SJCRH30 (cell line): Measurements from ENCODE around the gene HOXA1. TPM values are rescaled to one million over a fixed set of nuclear protein-coding genes. Genes with fewer than 3 reads are reported as not detected.

Experiments used
- DNase-seq, 2 experiments: peaks; one replicate each; pipeline ENCODE4 v3.0.0-alpha.2; 2015 to 2020
- H3K27ac ChIP-seq: fragments of 250-450 bp; sonication (Bioruptor Pico); 2 replicates; pipeline ENCODE4 v1.5.1; 2020; ENCODE audit warnings: mild to moderate bottlenecking, moderate library complexity
- H3K27me3 ChIP-seq: fragments of 250-450 bp; sonication (Bioruptor Pico); 2 replicates; pipeline ENCODE4 v1.5.1; 2020; ENCODE audit warnings: mild to moderate bottlenecking, moderate library complexity
- H3K36me3 ChIP-seq: fragments of 250-450 bp; sonication (Bioruptor Pico); 2 replicates; pipeline ENCODE4 v1.5.1; 2020; ENCODE audit warnings: mild to moderate bottlenecking, moderate library complexity
- H3K4me1 ChIP-seq: fragments of 250-450 bp; sonication (Bioruptor Pico); 2 replicates; pipeline ENCODE4 v1.5.1; 2020; ENCODE audit warnings: mild to moderate bottlenecking, moderate library complexity
- H3K4me3 ChIP-seq: fragments of 250-450 bp; sonication (Bioruptor Pico); 2 replicates; pipeline ENCODE4 v1.5.1; 2020; ENCODE audit warnings: mild to moderate bottlenecking, moderate library complexity
- H3K9me3 ChIP-seq: fragments of 250-450 bp; sonication (Bioruptor Pico); replicated peaks from 2 replicates; pipeline ENCODE4 v1.5.1; 2020; ENCODE audit warnings: mild to moderate bottlenecking, moderate library complexity
- total RNA-seq: library from RNA; depleted of rRNA; stranded (reverse); fragments of >200 nt; shearing (Covaris generic); gene quantifications from 2 replicates; pipeline ENCODE4 v1.2.3, GENCODE V29; 2014

HOXA1 gene
- total RNA-seq, 1 experiment from 2014 or later, result 7.3 TPM

GRCh38 chr7:27097686-27098577 lies 2.1 kb upstream of the HOXA1 start:
- no peak overlapping the region for H3K27ac ChIP-seq

GRCh38 chr7:27096768-27097514 lies 1.1 kb upstream of the HOXA1 start:
- Histone ChIP-seq H3K9me3 (no peaks in the 10 kb centered on the region), H3K36me3 (peaks cover 11% of the 10 kb centered on the region), H3K4me1 (no peaks in the 10 kb centered on the region), H3K4me3 (peak overlapping the region; percentile 65), H3K27me3 (no peaks in the 10 kb centered on the region), H3K27ac (peak overlapping the region; percentile 63)
- peak; percentile 48 to 63 for DNase-seq

More at GRCh38 chr7:27097686-27098577, 2.1 kb upstream of the HOXA1 start:
- no peak for DNase-seq
- Histone ChIP-seq H3K4me1 (no peaks in the 10 kb centered on the region), H3K4me3 (peak overlapping the region; percentile 65; the same call in 1 of the 2 replicates), H3K9me3 (no peaks in the 10 kb centered on the region), H3K27me3 (no peaks in the 10 kb centered on the region), H3K36me3 (peaks cover 11% of the 10 kb centered on the region)

- H3K36me3 ChIP-seq, result peaks cover 8% of the 10 kb centered on the region
- no peaks in the 10 kb centered on the region for H3K4me1 ChIP-seq
- no peaks in the 10 kb centered on the region for H3K9me3 ChIP-seq
- DNase-seq, result peak in 1 of 2 experiments; percentile 20
- H3K27ac ChIP-seq, result no peak overlapping the region; the same call in 1 of the 2 replicates
- H3K4me3 ChIP-seq, result peak overlapping the region; percentile 65
- no peaks in the 10 kb centered on the region for H3K27me3 ChIP-seq
These were observed 527 bp downstream of the HOXA1 start for GRCh38 chr7:27095050-27095896.

- H3K9me3 ChIP-seq, result no peaks in the 10 kb centered on the region
- no peak overlapping the region for H3K4me3 ChIP-seq
- DNase-seq, result no peak
- H3K27ac ChIP-seq, result no peak overlapping the region
- peaks cover 3% of the 10 kb centered on the region for H3K36me3 ChIP-seq
- no peaks in the 10 kb centered on the region for H3K27me3 ChIP-seq
- no peaks in the 10 kb centered on the region for H3K4me1 ChIP-seq
These were observed 1.3 kb downstream of the HOXA1 start for GRCh38 chr7:27094304-27095049.

- no peaks in the 10 kb centered on the region for H3K4me1 ChIP-seq
- no peaks in the 10 kb centered on the region for H3K27me3 ChIP-seq
- no peak for DNase-seq
These were observed 2.5 kb downstream of the HOXA1 start for GRCh38 chr7:27093184-27093895.

GRCh38 chr7:27092819-27093110 lies 3.0 kb downstream of the HOXA1 start:
- Histone ChIP-seq H3K36me3 (no peaks in the 10 kb centered on the region), H3K9me3 (no peaks in the 10 kb centered on the region), H3K4me3 (no peak overlapping the region), H3K27me3 (no peaks in the 10 kb centered on the region), H3K27ac (no peak overlapping the region), H3K4me1 (no peaks in the 10 kb centered on the region)
- no peak for DNase-seq

More at GRCh38 chr7:27093184-27093895, 2.5 kb downstream of the HOXA1 start:
- Histone ChIP-seq H3K36me3 (no peaks in the 10 kb centered on the region), H3K27ac (no peak overlapping the region), H3K9me3 (no peaks in the 10 kb centered on the region), H3K4me3 (no peak overlapping the region)

GRCh38 chr7:27091941-27092818 lies 3.6 kb downstream of the HOXA1 start:
- H3K36me3 ChIP-seq, result no peaks in the 10 kb centered on the region
- H3K27me3 ChIP-seq, result no peaks in the 10 kb centered on the region
- H3K9me3 ChIP-seq, result no peaks in the 10 kb centered on the region
- H3K27ac ChIP-seq, result no peak overlapping the region
- no peak overlapping the region for H3K4me3 ChIP-seq
- no peaks in the 10 kb centered on the region for H3K4me1 ChIP-seq
- no peak for DNase-seq

- Histone ChIP-seq H3K27ac (no peak overlapping the region), H3K27me3 (no peaks in the 10 kb centered on the region)
These were observed 4.7 kb downstream of the HOXA1 start for GRCh38 chr7:27091105-27091504.

GRCh38 chr7:27088002-27088922 lies 7.5 kb downstream of the HOXA1 start:
- Histone ChIP-seq H3K27ac (no peak overlapping the region), H3K4me1 (no peaks in the 10 kb centered on the region), H3K4me3 (no peak overlapping the region), H3K9me3 (no peaks in the 10 kb centered on the region), H3K27me3 (no peaks in the 10 kb centered on the region), H3K36me3 (no peaks in the 10 kb centered on the region)
- DNase-seq, result no peak

More at GRCh38 chr7:27091105-27091504, 4.7 kb downstream of the HOXA1 start:
- no peaks in the 10 kb centered on the region for H3K36me3 ChIP-seq
- H3K4me3 ChIP-seq, result no peak overlapping the region
- H3K4me1 ChIP-seq, result no peaks in the 10 kb centered on the region
- H3K9me3 ChIP-seq, result no peaks in the 10 kb centered on the region
- DNase-seq, result no peak

- H3K9me3 ChIP-seq, result no peaks in the 10 kb centered on the region
- H3K36me3 ChIP-seq, result no peaks in the 10 kb centered on the region
- no peak for DNase-seq
- no peaks in the 10 kb centered on the region; the same call in 1 of the 2 replicates for H3K4me1 ChIP-seq
- H3K27me3 ChIP-seq, result no peaks in the 10 kb centered on the region
- H3K27ac ChIP-seq, result no peak overlapping the region
- H3K4me3 ChIP-seq, result no peak overlapping the region
These were observed 12.2 kb downstream of the HOXA1 start for GRCh38 chr7:27083646-27084045.

GRCh38 chr7:27082171-27082570 lies 13.6 kb downstream of the HOXA1 start:
- DNase-seq, result no peak
- no peaks in the 10 kb centered on the region for H3K9me3 ChIP-seq
- no peaks in the 10 kb centered on the region for H3K36me3 ChIP-seq
- no peaks in the 10 kb centered on the region; the same call in 1 of the 2 replicates for H3K4me1 ChIP-seq
- no peaks in the 10 kb centered on the region for H3K27me3 ChIP-seq
- H3K4me3 ChIP-seq, result no peak overlapping the region
- no peak overlapping the region for H3K27ac ChIP-seq

- H3K4me1 ChIP-seq, result no peaks in the 10 kb centered on the region; the same call in 1 of the 2 replicates
- no peaks in the 10 kb centered on the region for H3K27me3 ChIP-seq
- no peaks in the 10 kb centered on the region for H3K9me3 ChIP-seq
- H3K36me3 ChIP-seq, result no peaks in the 10 kb centered on the region
- peak in 1 of 2 experiments; percentile 27 for DNase-seq
- H3K4me3 ChIP-seq, result no peak overlapping the region
- H3K27ac ChIP-seq, result no peak overlapping the region
These were observed 14.9 kb downstream of the HOXA1 start for GRCh38 chr7:27080844-27081436.
